HG03575 (cell line): Measurements from ENCODE around the gene KLHL26.
"Not testable (repeated sequence)": the region's sequence is repeated elsewhere in the genome, so short reads cannot be mapped to it uniquely, and the experiment has no call there.

Experiments
- ATAC-seq: cut with Tn5 transposase; IDR thresholded peaks from one replicate; pipeline ENCODE4 v1.9.1; 2021; ENCODE audit not compliant: unreplicated experiment, insufficient number of reproducible peaks, low FRiP score; ENCODE audit errors: extremely low read depth

KLHL26 gene

DNA sequence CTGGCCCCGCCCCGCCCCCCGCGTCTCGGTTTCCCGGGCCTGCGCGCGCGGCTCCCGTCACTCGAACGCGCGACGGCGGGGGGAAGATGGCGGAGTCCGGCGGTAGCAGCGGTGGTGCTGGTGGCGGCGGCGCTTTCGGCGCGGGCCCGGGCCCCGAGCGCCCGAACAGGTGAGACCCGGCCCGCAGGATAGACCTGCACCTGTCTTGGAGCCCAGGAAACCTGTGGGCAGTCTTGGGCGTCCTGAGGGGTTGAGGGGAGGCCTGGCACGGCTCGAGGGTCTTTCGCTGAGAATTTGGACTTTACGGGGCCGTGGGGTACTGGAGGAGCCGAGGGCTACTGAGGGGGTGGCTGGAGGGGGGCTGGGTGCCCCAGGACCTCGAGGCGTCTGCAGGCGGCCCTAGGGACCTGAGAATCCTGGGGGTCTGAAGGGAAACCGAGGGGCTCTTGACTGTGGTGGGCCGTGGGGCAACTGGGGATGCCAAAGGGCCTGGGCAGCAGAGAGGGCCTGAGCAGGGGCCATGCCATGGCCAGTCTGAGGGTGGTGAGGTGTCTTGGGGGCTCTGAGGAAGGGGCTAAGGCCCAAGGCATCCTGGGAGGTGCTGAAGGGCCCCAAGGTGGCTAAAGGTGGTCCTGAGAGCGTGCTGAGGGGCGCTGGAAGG is at the start of gene KLHL26:
Gene KLHL26, plus strand, starts transcription at position 60 of the 661 bp plus-strand sequence. Its CDS starts 27 bp downstream, at position 87.
- ATAC-seq = no peak

DNA sequence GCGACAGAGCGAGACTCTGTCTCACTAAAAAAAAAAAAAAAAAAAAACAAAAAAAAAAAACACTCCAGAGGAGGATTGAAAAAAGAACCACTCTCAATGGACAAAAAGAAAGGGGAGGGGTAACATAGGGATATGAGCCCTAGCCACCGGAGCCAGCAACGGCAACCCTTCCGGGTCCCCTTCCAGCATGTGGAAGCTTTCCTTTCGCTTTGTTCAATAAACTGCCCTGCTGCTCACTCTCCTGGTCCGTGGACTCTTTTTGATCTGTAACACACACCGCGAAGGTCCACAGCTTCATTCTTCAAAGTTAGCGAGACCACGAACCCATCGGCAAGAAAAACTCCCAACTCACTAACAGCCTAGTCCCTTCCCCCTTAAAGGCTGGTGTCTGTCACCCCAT is 49.3 kb upstream of the KLHL26 start:
- ATAC-seq = no peak

DNA sequence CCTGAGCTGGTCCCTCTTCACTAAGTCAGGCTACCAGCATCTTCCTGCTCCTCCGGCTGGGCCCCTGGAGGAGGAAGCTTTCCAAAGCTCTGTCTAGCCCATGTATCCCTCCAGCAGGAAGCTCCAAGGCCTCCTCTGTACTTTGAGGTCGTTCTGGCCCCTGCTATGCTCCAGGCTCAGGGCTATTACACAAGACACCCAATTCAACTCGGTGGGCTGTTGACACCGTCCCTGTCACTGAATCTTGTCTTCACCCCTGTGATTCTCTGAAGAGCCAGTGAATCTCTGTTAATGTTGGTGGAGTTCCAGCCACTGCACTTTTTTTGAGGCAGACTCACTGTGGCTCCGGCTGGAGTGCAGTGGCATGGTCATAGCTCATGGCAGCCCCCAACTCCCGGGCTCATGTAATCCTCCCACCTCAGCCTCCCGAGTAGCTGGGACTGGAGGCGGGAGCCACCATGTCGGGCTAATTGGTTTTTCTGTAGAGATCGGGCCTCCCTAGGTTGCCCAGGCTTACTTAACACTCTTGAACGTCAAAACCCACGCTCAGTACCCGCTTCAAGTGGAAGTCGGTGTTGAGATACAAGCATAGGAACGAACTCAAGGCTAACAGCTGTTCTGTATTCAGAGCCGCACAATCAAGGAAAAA is 48.7 kb upstream of the KLHL26 start:
- no peak for ATAC-seq

DNA sequence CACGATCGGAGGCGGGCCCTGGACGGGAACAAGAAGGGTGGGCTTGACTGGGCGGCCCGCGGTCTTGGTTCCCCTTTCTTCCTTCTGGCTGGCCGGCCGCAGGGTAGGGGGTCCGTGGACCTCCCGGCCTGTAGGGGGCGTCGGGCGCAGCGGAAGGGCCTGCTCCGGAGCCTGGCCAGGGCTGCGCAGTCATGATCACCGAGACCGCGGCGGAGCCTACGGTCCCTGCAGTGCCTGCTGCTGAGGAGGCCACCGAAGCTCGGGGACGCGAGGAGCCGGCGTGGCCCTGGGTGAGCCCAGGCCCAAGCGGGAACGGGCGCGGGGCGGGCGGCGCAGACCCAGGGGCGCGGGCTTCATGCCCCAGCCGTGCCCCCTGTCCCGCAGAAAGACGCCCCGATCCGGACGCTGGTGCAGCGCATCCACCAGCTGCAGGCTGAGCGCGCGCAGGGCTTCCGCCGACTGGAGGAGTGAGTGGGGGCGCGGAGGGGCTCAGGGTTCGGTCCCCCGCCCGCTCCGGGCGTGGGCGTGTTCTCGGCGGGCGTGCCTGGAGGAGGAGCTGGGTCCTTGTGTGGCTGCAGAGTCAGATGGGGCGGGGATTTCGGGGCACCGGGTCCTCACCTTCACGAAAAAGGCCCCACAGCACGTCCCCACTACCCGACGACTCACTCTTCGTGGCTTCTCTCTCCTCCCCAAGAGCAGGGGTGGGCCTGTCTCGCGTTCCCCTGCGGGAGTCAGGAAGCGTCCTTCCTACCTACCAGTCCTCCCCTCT is 48.0 kb upstream of the KLHL26 start, which contains the start of gene REX1BD:
Gene REX1BD, plus strand, starts transcription at position 188 of the 769 bp plus-strand sequence. Its CDS starts 4 bp downstream, at position 192.
- no peak for ATAC-seq

DNA sequence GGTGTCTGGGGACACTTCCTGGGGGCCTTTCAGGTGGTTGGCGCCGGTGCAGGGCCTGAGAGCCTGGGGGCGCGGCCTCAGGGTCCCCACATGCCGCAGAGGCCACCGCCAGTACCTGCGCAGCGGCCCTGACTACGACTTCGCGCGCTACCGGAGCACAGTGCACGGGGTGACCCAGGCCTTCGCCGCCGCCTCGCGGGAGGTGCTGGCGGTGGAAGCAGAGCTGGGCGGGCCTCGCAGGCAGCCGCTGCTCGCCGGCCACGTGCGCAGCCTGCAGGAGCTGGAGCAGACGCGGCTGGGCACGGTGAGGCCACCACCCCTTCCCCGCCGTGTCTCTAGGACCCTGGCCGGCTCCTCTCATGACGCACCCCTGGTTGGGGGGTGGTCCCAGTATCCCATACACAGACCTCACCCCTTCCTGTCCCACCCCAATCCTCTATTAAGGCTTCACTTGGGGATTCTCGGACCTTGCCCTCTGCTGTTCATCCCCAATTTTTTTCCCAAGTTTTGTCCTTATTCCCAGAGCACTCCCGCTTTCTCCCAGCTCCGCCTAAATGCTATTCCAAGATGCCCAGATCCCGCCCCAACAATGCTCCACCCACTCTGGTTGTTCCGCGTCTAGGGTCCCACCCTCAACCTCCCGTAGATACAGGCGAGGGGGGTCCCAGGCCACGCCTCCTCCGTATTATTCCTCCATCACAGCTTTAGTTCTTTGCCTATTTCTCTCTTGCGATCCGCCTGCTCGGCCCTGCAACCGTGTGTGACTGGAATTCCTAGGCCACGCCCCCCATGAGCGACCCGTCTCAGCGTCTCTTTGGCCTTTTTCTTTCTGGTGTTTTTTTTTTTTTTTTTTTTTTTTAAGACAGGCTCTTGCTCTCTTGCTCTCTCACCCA is 47.2 kb upstream of the KLHL26 start:
- ATAC-seq = no peak

- no peak for ATAC-seq
Observed at GRCh38 chr19:18590273-18591272, 46.3 kb upstream of the KLHL26 start.

GRCh38 chr19:18591735-18592385 is 45.0 kb upstream of the KLHL26 start:
- ATAC-seq = no peak

DNA sequence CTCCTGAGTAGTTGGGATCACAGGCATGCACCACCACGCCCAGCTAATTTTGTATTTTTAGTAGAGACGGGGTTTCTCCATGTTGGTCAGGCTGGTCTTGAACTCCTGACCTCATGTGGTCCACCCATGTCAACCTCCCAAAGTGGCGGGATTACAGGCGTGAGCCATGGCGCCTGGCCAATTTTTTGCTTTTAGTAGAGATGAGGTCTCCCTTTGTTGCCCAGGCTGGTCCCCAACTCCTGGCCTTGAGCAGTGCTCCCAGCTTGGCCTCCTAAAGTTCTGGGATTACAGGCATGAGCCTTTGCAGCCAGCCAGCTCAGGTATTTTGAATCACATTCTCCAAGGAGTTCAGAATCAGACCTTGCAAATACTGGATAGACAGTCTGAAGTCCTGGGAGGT is 44.1 kb upstream of the KLHL26 start:
- not testable (repeated sequence) for ATAC-seq

DNA sequence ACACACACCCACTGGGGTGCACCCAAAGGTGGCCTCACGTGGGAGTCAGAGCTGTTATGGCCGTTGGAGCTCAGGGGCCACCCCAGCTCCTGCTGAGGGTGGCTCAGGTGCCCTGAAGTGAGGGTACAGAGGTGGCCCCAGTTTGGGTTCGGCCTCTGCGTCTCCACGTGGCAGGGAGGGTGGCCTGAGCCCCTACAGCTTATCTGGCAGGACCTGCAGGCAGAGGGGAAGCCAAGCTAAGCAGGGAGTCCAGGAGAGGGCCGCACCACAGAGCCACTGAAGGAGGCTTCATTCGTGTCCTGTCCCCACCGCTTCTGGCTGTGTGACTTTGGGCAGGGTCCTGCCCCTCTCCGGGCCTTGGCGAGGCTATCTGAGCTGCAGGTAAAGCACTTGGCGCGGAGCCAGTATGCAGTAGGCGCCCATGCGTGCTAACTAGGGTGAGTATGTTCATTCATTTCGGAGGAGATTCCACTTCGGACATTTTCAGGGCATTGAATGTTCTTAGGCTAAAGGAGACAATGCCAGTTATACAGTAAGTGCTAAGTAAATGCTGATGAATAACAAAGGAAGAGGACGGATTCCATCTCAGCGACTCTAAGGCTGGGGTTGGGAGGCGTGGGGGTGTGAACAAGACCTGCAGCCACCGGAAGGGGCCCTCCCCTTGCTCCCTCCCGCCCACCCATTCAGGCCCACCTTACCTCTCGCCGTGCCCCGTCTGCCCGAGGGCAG is 43.3 kb upstream of the KLHL26 start:
- no peak for ATAC-seq

DNA sequence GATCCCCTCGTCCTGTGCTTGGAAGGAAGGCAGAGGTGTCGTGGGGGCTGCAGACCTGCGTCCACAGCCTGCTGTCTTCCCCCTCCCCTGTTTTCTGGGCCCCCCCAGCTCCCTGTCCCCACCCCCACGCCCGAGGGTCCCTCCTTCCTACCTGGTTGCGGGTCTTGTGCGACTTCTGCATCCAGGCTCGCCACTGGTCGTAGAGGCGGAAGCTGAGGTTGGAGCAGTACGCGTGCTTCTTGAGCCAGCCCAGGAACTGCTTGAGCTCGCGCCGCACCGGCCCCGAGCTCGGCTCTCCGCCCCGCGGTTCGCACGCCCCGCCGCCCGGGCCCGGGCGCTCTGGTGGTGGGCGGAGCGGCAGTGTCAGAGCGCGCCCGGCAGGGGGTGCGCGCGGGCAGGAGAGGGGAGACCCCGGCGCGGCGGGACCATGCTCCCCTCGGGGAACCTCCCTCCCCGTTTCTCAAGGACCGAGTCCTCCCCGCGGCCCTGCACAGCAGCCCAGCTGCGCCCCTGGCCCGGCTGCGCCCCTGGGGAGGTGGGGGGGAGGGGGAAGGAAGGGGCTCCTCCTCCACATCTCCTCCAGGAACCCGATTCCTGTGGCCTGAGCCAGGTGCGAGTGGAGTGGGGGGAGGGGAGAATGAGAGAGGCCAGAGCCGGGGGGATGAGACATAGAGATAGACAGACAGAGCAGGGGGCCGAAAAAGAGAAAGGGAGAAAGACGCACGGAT is 42.6 kb upstream of the KLHL26 start:
- no peak for ATAC-seq

GRCh38 chr19:18594824-18595373 is 41.9 kb upstream of the KLHL26 start:
- no peak for ATAC-seq

GRCh38 chr19:18595475-18595874 is 41.4 kb upstream of the KLHL26 start:
- ATAC-seq = no peak

DNA sequence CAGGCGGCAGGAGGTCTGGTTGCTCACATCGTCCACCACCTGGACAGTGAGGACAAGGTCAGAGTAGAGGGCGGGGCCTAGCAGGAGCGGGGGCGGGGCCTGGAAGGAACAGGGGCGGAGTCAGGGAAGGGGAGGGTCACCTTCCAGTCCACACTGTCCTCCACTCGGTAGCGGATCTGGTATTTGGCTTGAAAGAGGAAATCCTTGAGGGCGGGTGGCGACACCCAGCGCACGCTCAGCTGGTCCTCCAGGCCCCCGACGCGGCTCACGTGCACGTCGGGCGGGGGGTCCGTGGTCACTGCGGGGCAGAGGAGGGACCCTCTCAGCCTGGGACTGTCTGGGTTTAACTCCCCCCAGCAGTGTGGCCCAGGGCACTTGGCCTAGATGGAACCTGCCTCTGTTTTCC is 40.1 kb upstream of the KLHL26 start:
- ATAC-seq = no peak

DNA sequence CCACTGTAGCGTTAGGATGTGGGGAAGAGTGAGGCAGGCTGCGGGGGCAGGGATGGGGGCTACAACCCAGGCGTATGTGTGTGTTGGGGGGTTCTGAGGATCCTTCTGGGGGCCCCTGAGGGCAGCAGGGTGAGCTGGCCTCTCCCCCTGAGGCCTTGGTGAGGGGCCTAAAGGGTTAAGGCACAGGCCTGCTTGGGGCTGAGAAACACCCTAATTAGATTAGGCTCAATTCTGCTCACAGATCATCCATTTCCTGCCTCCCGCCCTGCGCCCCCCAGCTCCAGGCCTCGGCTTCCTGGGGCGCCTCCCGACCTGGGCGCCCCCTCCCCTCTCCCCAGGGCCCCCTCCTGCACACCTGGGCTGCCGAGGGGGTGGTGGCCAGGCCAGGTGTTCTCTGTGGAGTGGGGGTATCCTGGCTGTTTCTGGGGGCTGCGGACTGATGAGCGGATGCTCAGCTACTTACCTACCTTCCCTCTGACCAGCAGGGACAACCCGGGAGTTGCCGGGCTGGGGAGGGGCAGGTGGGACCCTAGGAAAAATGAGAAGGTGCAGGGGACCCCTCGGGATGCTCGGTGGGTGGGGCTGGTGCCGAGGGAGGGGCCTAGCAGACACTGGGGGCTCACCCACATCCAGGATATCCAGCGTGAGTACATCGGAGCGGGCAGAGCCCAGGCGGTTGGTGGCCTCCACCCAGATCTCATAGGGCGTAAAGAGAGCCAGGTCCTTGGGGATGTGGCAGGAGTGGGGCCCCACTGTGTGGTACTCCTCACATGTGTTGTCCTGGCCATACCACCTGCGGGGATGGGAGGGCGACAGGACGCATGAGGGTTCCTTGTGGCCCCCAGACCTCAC is 38.8 kb upstream of the KLHL26 start:
- no peak for ATAC-seq

- no peak for ATAC-seq
Observed at GRCh38 chr19:18599485-18599884, 37.3 kb upstream of the KLHL26 start.
